GM08714 (cell line): Measurements from ENCODE around the gene TRAPPC2.

Source experiments
- H3K4me3 ChIP-seq: fragments of 200-500 bp; sonication (Bioruptor generic); 2 replicates; pipeline ENCODE4 v1.5.1; 2014; ENCODE audit warnings: mild to moderate bottlenecking, low read length, inconsistent platforms
- ZNF274 ChIP-seq: IDR thresholded peaks from 2 replicates; pipeline ENCODE4 v1.6.1; 2012; ENCODE audit warnings: mild to moderate bottlenecking, low read depth, low read length

The TRAPPC2 gene

DNA sequence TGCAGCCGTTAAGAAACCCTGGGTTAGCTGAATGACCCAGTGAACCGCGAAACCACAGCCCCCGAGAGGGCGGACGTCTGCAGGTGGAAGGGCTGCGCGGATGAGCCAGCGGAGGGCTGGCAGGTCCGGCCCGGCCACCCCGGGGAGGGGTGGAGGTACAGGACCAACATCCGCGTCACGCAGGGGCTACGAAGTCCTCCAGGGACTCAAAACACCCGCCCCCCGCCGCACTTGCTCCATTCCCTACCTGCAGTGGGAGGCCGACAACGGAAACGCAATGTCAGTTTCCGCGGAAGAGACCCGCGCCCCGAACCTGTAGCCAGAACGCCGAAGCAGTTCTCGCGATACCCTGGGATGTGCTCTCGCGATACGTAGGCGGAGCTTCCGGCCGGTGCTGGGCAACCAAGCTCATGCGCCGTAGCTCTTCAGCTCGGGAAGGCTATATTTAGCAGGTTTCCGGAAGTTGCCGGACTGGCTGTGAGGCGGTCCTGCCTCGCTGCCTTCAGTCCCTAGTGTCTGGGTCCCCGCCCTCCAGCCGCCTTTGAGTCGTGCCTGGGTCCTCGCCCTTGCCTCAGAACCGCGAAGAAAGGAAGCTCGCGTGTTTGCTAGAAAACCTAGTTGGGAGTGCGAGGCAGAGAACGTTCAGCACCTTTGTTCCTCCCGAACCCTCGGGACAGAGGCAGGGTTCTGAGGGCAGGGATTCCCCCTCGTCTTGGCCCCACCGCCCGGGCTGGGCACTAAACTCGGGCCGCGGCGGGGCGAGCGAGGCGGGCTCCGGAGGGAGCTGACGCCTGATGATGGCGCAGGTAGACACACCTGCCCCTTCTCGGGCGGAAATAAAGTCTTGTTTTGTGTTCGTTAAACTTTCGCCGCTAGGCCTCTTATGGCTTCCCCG lies at the start of gene TRAPPC2, which contains the start of gene OFD1:
Gene TRAPPC2 (minus strand): TSS at position 343 of the 895 bp plus-strand sequence. CDS start 14,657 bp downstream, outside the sequence.
Gene OFD1 (plus strand): TSS at position 471 of the 895 bp plus-strand sequence. CDS start 324 bp downstream, at position 795.
- peak within 1 kb of the TSS; percentile 88 for H3K4me3 ChIP-seq
- TF ChIP-seq ZNF274: no peak

DNA sequence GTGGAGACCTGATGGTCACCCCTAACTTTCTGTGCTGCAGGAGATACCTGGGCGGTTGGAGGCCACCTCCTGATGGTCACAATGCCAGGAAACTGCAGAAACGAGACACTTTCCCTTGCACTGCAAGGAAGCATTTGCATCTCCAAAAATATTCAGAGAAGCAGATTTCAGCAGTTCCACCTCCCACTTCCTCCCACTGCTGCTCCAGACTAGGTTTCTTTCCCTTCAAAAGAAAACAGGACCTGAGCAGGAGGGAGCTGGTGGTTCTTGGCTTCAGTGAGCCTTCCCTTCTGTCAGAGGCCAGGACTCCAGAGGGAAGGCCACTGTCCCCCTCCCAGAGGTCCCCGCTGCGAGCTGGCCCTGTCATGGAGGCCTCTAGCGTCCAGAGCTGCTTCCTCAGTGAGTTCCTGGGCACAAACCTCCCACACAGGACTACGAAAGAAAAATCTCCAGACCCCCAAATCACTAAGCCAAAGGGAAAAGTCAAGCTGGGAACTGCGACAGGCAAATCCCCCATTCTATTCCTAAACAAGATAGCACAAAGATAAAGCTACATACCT lies 46.5 kb upstream of the TRAPPC2 start:
- no peak for TF ChIP-seq ZNF274
- H3K4me3 ChIP-seq: no peak overlapping the region

DNA sequence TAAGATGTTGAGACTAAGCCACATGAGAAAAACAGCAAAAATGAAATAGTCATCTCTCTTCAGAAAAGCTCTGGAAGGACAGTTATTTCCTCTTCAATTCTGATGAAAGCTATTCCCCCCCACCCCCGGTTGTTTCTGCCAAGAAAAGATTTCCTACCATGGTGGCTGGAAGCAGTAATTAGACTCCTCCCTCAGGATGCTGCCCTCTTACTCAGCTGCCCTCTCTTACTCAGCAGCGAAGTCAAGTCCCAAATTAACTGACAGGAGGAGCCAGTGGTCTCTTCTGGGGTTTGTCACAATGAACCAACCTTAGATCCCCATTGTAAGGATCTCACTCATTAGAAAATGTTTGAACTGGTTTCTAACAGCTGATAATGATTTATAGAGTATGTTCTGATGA lies 44.5 kb upstream of the TRAPPC2 start:
- H3K4me3 ChIP-seq: no peak overlapping the region
- TF ChIP-seq ZNF274: no peak

DNA sequence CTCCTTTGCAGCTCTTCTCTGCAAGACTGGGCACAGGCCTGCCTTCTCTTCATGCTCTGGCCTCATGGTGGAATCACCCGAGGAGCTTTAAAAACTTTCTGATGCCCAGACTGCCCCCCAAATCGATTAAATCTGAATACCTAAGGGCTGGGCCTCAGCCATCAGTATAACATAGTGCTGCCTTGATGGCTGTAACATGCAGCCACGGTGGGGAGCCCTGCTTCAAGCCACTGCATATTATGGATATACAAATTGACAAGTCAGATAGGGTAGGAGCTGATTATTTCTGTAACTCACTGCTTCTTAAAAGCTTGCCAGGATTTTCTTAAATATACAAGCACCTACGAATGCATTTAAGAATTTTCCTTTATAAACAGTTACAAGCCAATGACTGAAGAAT lies 42.0 kb upstream of the TRAPPC2 start:
- no peak overlapping the region for H3K4me3 ChIP-seq
- TF ChIP-seq ZNF274: no peak

DNA sequence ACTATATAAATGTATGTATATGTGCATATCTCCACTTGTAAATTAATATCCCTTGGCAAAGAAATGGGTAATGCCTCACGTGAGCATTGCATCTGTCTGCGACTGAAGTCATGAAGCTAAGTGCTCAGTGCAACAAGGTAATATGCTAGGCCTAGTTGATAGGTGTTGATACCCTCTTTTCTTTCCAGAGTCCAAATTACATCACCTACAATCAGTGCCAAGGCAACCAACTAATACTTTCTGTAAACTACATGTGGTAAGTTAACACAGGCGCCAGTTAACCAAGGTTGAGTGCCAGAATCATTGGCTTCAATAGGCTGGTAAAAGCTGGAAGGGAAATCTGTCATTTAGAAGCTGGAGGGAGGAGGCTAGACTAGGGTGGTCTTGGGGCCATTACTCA lies 41.4 kb upstream of the TRAPPC2 start:
- no peak for TF ChIP-seq ZNF274
- H3K4me3 ChIP-seq: no peak overlapping the region

DNA sequence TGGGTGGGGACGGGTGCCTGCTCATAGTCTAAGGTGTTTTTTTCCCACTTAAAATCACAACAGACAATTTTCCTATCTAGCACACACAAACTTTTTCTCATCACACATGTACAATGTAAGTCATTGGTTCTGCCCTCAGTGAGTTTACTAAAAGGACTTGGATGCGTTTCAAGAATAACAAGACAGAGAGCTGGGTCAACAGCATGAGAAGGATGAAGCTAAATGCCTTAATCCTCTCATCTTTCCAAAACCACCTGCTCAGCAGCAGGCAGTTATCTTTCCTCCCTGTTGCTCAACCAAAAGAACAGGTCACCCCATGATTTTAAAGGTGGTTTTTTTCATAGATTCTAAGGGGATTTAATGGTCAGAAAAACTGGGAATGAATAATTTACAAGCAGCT lies 40.3 kb upstream of the TRAPPC2 start:
- H3K4me3 ChIP-seq: no peak overlapping the region
- TF ChIP-seq ZNF274: no peak

DNA sequence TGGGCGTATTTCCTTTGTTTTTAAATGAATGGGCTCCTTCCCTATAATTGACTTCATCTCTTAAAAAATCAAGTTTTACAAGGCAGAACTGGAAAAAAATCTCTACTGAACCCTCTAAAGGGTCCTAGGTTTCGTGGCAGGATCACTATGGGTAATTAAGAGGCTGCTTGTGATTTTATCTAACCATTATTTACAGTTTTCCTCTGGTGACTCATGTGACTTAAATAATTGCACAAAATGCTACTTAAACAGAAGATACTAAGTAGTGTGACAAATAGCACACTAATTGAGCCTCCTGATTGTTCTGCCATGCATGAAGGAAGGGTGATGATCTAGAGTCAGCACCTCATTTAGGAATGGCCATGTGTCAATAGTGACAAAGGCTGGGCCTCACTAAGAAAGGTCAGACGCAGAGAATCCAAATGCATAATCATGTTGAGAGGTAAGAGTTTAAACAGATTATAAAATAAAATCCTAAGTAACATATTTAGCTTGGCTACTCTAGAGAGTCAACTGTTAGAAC lies 35.7 kb upstream of the TRAPPC2 start:
- H3K4me3 ChIP-seq: no peak overlapping the region
- no peak for TF ChIP-seq ZNF274

DNA sequence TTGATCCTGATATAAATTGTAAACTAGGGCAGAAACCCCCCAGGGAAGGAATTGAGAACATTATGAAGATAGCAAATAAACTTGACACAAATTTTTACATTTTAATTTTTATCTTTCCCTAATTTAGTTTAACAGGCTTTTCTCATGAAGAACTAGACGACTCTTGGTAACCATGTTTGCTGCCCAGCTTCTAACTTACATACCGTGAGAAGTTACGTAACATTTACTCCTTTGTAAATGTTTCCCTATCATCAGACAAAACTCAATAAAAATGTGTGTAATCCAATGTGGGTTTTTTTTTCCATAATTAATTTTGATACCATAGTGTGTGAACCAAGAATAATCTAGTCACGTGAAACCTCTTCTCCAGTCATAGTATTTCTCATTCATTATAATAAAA lies 34.5 kb upstream of the TRAPPC2 start:
- TF ChIP-seq ZNF274: no peak
- H3K4me3 ChIP-seq: no peak overlapping the region

DNA sequence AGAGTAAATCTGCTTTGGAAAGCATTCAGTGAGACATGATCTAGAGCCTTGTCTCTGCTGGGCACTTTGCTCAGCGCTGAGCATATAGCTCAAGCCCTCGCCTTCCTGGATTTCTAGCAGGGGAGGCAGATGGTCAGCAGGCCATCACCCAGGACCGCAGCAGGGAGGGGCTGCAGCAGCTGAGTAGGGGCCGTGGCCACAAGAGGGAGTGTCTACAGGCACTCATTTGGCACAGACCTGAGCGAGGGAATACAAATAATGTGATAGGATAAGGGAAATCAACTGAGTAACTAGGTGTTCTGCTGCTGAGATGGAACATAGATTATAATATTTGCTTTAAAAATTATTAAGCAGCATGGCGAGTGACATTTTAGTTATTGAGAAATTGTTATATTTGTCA lies 30.3 kb upstream of the TRAPPC2 start:
- H3K4me3 ChIP-seq: no peak overlapping the region
- no peak for TF ChIP-seq ZNF274

DNA sequence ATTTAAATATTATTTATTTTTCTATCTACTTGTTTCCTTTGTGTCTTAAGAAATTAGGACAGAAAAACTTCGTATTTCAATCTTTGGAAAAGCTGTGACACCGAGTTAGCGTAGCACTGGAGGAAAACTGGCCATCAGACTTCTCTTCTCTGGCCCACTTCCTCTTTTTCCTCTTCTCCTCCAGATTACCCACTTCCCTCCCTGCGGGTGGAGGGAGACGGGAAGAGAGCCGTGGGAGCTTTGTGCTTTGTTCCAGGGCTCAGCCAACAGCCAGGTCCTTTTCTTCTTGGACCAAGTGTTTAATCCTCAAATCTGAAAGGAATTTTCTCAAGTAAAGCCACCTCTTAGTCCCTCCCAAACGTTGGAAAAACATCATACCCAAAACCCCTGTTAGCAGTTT lies 29.9 kb upstream of the TRAPPC2 start:
- no peak for TF ChIP-seq ZNF274
- no peak overlapping the region for H3K4me3 ChIP-seq

DNA sequence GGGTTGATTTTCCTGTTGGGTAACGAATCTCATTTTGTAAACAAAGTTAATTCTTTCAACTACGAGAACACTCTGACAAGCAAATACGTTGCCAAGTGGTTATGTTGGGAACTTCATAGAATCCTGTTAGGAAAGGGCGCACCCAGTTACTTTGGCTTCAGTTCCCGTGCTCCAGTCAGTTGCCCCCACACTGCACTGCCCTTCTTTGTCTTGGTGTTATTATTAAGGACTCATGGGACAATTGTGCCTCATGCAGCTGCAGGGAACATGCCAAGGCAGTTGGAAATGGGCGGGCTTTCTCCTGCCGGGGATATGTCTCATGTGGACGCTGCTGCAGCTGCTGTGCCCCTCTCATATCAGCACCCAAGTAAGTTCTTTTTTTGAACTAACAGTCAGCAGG lies 29.1 kb upstream of the TRAPPC2 start:
- TF ChIP-seq ZNF274: no peak
- no peak overlapping the region for H3K4me3 ChIP-seq

DNA sequence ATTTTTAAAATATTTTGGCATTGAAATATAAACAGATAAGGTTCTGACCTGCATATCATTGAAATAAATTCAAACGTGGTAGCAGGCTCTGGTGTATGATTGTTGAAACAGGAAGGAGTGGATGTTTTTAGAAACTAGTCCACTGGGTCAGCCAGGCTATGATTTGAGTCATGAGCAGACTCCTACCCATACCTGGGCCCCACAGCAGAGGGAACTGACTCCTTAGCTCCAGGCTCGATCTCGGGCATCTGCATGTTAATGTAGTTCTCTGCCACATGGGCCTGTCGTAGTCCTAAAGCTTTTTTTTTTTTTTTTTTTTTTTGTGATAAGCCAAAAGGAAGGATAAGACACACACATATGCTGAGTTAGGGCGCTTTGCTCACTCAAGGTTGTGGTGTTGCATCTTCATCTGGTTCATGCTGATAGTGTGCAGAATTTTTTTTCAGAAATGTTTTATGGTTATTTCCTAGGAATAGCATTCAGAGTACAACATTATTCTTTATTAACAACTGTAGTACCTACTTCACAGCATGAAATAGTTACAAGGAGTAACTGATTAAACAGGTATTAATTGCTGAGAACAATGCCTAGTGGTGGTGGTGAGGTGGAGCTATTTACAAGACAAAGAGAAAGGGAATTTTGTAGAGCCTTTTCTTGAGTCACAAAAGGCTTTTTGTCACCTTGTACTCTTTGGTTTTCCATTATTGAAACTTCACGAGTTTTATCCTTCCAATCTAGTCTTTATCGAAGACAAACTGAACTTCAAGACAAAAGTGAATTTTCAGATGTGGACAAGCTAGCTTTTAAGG lies 27.4 kb upstream of the TRAPPC2 start:
- TF ChIP-seq ZNF274: no peak
- no peak overlapping the region for H3K4me3 ChIP-seq

DNA sequence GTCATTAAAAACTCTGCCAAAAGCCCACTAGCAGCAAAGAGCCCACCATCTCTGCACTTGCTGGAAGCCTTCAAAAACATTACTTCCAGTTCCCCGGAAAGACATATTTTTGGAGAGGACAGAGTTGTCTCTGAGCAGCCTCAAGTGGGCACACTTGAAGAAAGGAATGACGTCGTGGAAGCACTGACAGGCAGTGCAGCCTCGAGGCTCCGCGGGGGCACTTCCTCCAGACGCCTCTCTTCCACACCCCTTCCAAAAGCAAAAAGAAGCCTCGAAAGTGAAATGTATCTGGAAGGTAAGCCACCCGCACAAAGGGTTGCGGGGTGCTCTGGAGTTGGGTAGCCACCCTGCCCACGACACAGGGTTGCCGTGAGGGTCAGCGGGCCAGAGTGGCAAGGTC lies 26.0 kb upstream of the TRAPPC2 start:
- no peak overlapping the region for H3K4me3 ChIP-seq
- no peak for TF ChIP-seq ZNF274

DNA sequence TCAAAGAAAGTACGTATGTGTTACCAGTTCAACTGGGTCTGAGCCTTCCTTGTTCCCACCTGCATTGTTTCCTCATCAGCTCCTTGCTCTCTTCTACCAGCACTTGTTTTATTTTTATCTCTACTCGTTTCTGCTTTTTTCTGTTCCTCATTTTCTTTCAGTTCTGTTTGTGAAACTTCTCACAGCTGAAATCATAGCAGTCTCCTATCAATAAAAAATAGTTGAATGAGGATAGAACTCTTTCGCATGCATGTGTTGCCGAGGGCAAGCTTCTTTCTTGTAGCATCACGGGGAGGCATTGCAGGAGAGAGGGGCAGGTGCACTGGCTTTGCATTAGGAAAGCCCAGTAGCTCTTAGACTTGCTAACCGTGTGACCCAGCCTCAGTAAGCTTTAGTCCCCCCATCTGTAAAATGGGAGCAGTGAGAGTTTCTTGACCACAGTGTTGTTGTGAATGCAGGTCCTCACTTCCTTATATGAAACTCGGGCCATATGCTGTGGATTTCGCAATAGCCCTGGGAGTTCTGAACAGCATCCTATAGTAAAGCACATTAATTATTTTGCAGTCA lies 24.8 kb upstream of the TRAPPC2 start:
- TF ChIP-seq ZNF274: no peak
- H3K4me3 ChIP-seq: peak overlapping the region; percentile 30; the same call in 1 of the 2 replicates
